GM18861 (cell line): ENCODE data around the gene CBARP.

ENCODE experiments used
- ATAC-seq: cut with Tn5 transposase; IDR thresholded peaks from one replicate; pipeline ENCODE4 v1.9.1; 2021; ENCODE audit not compliant: unreplicated experiment

The CBARP gene

GRCh38 chr19:1227304-1228054 lies 10.3 kb downstream of the CBARP start:
- no peak for ATAC-seq

GRCh38 chr19:1226522-1227303 lies 11.1 kb downstream of the CBARP start:
- ATAC-seq, result no peak

- ATAC-seq, result no peak
These were observed 11.6 kb downstream of the CBARP start for GRCh38 chr19:1226227-1226518.

- ATAC-seq, result no peak
These were observed 12.2 kb downstream of the CBARP start for GRCh38 chr19:1225440-1226226.

- no peak for ATAC-seq
These were observed 13.0 kb downstream of the CBARP start for GRCh38 chr19:1224847-1225246.

- ATAC-seq, result no peak
These were observed 13.6 kb downstream of the CBARP start for GRCh38 chr19:1224047-1224825.

- ATAC-seq, result no peak
These were observed 14.6 kb downstream of the CBARP start for GRCh38 chr19:1223018-1223855.

GRCh38 chr19:1222394-1222793 lies 15.4 kb downstream of the CBARP start:
- no peak for ATAC-seq

- no peak for ATAC-seq
These were observed 15.9 kb downstream of the CBARP start for GRCh38 chr19:1221904-1222255.

GRCh38 chr19:1220976-1221903 lies 16.6 kb downstream of the CBARP start:
- no peak for ATAC-seq

- ATAC-seq, result no peak
These were observed 17.3 kb downstream of the CBARP start for GRCh38 chr19:1220477-1220930.

GRCh38 chr19:1219786-1220476 lies 17.9 kb downstream of the CBARP start:
- ATAC-seq, result no peak

GRCh38 chr19:1218751-1219567 lies 18.8 kb downstream of the CBARP start:
- no peak for ATAC-seq

GRCh38 chr19:1217366-1217765 lies 20.4 kb downstream of the CBARP start:
- no peak for ATAC-seq

- ATAC-seq, result no peak
These were observed 21.0 kb downstream of the CBARP start for GRCh38 chr19:1216756-1217155.

GRCh38 chr19:1214862-1215731 lies 22.7 kb downstream of the CBARP start:
- no peak for ATAC-seq
